GDM1 (cell line): ENCODE results near the gene FITM2.

ENCODE experiments used
- DNase-seq: peaks from one replicate; lab custom pipeline; 2025; lab: John Stamatoyannopoulos, UW

The FITM2 gene

GRCh38 chr20:44280387-44280786 is 30.6 kb downstream of the FITM2 start:
- DNase-seq, result no peak

DNA sequence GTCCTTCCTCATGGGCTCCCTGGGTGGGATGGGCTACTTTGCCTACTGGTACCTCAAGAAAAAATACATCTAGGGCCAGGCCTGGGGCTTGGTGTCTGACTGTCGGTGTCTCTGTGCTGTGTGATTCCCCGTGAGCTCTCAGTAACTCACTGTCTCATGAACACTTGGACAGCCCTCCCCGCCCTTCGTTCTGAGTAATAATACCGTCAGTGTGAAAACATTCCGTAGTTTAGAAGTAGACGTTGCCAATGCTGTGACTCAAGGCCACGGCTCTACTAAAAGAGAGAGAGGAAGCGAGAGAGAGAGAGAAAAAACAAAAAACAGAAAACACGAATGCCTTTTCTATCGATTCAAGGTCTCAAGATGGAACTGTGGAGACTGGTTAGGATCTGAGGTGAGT is 31.8 kb downstream of the FITM2 start:
- DNase-seq, result no peak

DNA sequence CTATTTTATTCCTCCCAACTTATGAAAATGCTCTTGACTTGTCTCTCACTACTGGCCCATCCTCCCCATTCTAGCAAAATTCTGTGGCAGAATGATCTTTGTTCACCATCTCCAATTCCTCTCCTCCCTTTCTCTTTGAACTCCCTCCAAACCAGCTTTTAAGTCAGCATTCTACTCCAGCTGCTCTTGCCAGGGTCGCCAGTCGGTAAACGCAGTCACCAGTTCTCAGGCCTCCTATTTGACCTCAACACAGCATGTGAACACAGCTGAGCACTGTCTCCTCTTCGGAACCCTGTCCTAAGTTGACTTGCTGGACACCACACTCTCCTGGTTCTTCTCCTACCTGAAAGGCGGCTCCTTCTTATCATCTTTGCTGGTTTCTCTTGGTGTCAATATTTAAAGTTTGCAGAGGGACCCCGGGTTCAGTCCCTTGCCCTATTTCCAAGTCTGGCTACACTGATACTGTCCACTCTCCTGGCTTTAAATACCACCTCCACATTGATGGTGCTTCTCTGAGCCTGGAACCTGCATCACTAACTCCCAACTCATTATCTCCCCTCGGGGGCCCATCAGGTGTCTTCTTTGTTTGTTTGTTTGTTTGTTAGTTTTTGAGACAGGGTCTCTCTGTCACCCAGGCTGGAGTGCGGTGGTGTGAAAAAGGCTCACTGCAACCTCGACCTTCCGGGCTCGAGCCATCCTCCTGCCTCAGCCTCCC is 36.5 kb downstream of the FITM2 start:
- DNase-seq, result no peak

GRCh38 chr20:44273231-44274215 is 37.5 kb downstream of the FITM2 start:
- no peak for DNase-seq

- no peak for DNase-seq
Observed at GRCh38 chr20:44271915-44272663, 38.9 kb downstream of the FITM2 start.

- DNase-seq, result no peak
Observed at GRCh38 chr20:44268802-44269201, 42.2 kb downstream of the FITM2 start.

GRCh38 chr20:44264287-44264686 is 46.7 kb downstream of the FITM2 start:
- no peak for DNase-seq

- DNase-seq, result no peak
Observed at GRCh38 chr20:44258226-44258890, 52.6 kb downstream of the FITM2 start.

DNA sequence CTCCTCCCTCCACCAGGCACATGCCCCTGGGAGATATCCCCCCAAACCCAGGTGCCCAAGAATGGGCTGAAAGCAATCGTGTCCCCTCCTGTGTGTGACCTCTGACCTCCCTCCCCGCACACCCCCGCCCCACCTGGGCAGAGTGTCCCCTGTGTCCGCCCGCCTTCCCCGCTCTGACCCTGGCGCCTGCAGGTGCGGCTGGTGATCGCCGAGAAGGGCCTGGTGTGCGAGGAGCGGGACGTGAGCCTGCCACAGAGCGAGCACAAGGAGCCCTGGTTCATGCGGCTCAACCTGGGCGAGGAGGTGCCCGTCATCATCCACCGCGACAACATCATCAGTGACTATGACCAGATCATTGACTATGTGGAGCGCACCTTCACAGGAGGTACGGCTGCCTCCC is 54.0 kb downstream of the FITM2 start:
- no peak for DNase-seq

GRCh38 chr20:44255942-44256341 is 55.1 kb downstream of the FITM2 start:
- DNase-seq, result no peak

- DNase-seq, result no peak
Observed at GRCh38 chr20:44254073-44254472, 56.9 kb downstream of the FITM2 start.

- DNase-seq, result no peak
Observed at GRCh38 chr20:44253528-44253927, 57.5 kb downstream of the FITM2 start.
